Endothelial cell of umbilical vein (primary cell): ENCODE data around the gene MCC. TPM values are rescaled to one million over a fixed set of nuclear protein-coding genes. Genes with fewer than 3 reads are reported as not detected.

Experiments used
- BruUV-seq: library from RNA; stranded (reverse); fragments of 400-500 nt; replicated peaks from 2 replicates; lab custom pipeline; 2021; lab: Mats Ljungman, UMichigan
- CTCF ChIA-PET: fragments of 300-600, 350-600 bp; sonication (Branson Sonifier 250); formaldehyde crosslinking; loops from one replicate; lab custom pipeline; 2021; ENCODE audit warnings: antibody characterized with exemption, inconsistent platforms; lab: Charles Lee
- POLR2A ChIA-PET: fragments of 300-600, 350-600 bp; sonication (Branson Sonifier 250); formaldehyde crosslinking; loops from one replicate; lab custom pipeline; 2021; ENCODE audit warnings: antibody characterized with exemption, inconsistent platforms; lab: Charles Lee
- DNase-seq: peaks from one replicate; pipeline ENCODE4 v3.0.0-alpha.2; 2011; ENCODE audit warnings: low read depth, low spot score
- FAIRE-seq: peaks from 2 replicates; lab custom pipeline; 2011; peaks lifted over from hg19 to GRCh38; lab: Jason Lieb, UNC
- H2AFZ ChIP-seq: 2 replicates; pipeline ENCODE4 v1.6.0; 2012; ENCODE audit warnings: low read depth, low read length, control low read depth, inconsistent platforms
- H3K27ac ChIP-seq: 2 replicates; pipeline ENCODE4 v1.5.1; 2011; ENCODE audit warnings: low read depth, mild to moderate bottlenecking, control low read depth, low read length, moderate library complexity; ENCODE audit not compliant: insufficient read depth
- H3K27me3 ChIP-seq, 2 experiments: 2 replicates each; pipeline versions ENCODE4 v1.6.0 to v1.6.1; 2011; ENCODE audit warnings: low read length in 2 of 2, mixed read lengths in 1 of 2; ENCODE audit not compliant: control insufficient read depth in 2 of 2, insufficient read depth in 2 of 2
- H3K36me3 ChIP-seq, 2 experiments: 2 replicates in 1 of 2; 3 replicates in 1 of 2; pipeline ENCODE4 v1.5.1; 2011; ENCODE audit warnings: low read length in 2 of 2, mild to moderate bottlenecking in 1 of 2, moderate library complexity in 1 of 2; ENCODE audit not compliant: control insufficient read depth in 2 of 2, insufficient read depth in 2 of 2; ENCODE audit errors: extremely low read depth in 1 of 2
- H3K4me1 ChIP-seq: 3 replicates; pipeline ENCODE4 v1.5.1; 2011; ENCODE audit warnings: mild to moderate bottlenecking, low read length; ENCODE audit not compliant: control insufficient read depth, insufficient read depth; ENCODE audit errors: extremely low read depth
- H3K4me2 ChIP-seq: 2 replicates; pipeline ENCODE4 v1.6.1; 2011; ENCODE audit warnings: low read length, control low read depth, mixed read lengths; ENCODE audit not compliant: insufficient read depth
- H3K4me3 ChIP-seq, 3 experiments: fragments of 200-600 bp in 1 of 3; sonication (generic), shearing (Covaris generic) in 1 of 3; replicated peaks in 1 of 3; 2 replicates each; pipeline ENCODE4 v1.5.1; 2011 to 2016; ENCODE audit warnings: control low read depth in 3 of 3, low read length in 3 of 3, mild to moderate bottlenecking in 2 of 3, inconsistent platforms in 1 of 3, low read depth in 1 of 3, moderate library complexity in 1 of 3; ENCODE audit not compliant: insufficient read depth in 1 of 3
- H3K79me2 ChIP-seq: 2 replicates; pipeline ENCODE4 v1.6.0; 2012; ENCODE audit warnings: low read length, inconsistent platforms; ENCODE audit not compliant: control insufficient read depth, insufficient read depth
- H3K9ac ChIP-seq: replicated peaks from 2 replicates; pipeline ENCODE3; 2011; ENCODE audit warnings: low read length, control low read depth; ENCODE audit not compliant: insufficient read depth; ENCODE audit errors: extremely low read depth
- H3K9me1 ChIP-seq: replicated peaks from 3 replicates; pipeline ENCODE4 v1.6.0; 2011; ENCODE audit warnings: mild to moderate bottlenecking, low read length; ENCODE audit not compliant: control insufficient read depth, insufficient read depth; ENCODE audit errors: extremely low read depth
- H3K9me3 ChIP-seq: replicated peaks from 2 replicates; pipeline ENCODE4 v1.5.1; 2012; ENCODE audit warnings: low read length, inconsistent platforms; ENCODE audit not compliant: control insufficient read depth, insufficient read depth
- H4K20me1 ChIP-seq: replicated peaks from 2 replicates; pipeline ENCODE3; 2011; ENCODE audit warnings: mild to moderate bottlenecking, low read length; ENCODE audit not compliant: control insufficient read depth, insufficient read depth; ENCODE audit errors: extremely low read depth
- CTCF ChIP-seq, 2 donors: IDR thresholded peaks; 1 replicate in 1 of 2; 2 replicates in 1 of 2; pipeline ENCODE4 v1.5.1; 2011; ENCODE audit warnings: low read length in 2 of 2, mild to moderate bottlenecking in 2 of 2, moderate library complexity in 2 of 2, control low read depth in 1 of 2, inconsistent platforms in 1 of 2, low read depth in 1 of 2; ENCODE audit not compliant: insufficient read depth in 1 of 2; ENCODE audit errors: extremely low read depth in 1 of 2
- EZH2 ChIP-seq: IDR thresholded peaks from 2 replicates; pipeline ENCODE4 v1.6.1; 2012; ENCODE audit warnings: borderline replicate concordance, low read depth, mild to moderate bottlenecking, moderate library complexity, low read length, inconsistent platforms; ENCODE audit not compliant: severe bottlenecking
- FOS ChIP-seq: IDR thresholded peaks from 2 replicates; pipeline ENCODE4 v1.6.1; 2011; ENCODE audit warnings: mild to moderate bottlenecking, low read length, moderate library complexity, borderline replicate concordance; ENCODE audit not compliant: insufficient read depth
- GATA2 ChIP-seq: IDR thresholded peaks from 2 replicates; pipeline ENCODE4 v1.7.0; 2011; ENCODE audit warnings: low read depth, mild to moderate bottlenecking, moderate library complexity, mixed read lengths, low read length; ENCODE audit not compliant: insufficient read length, insufficient read depth
- JUN ChIP-seq: IDR thresholded peaks from 2 replicates; pipeline ENCODE4 v1.6.1; 2011; ENCODE audit warnings: borderline replicate concordance, low read depth; ENCODE audit not compliant: insufficient read length, insufficient read depth
- MAX ChIP-seq: IDR thresholded peaks from 2 replicates; pipeline ENCODE4 v1.6.1; 2011; ENCODE audit not compliant: insufficient read depth, insufficient read length
- MYC ChIP-seq: IDR thresholded peaks from one replicate; pipeline ENCODE4 v1.6.1; 2011; ENCODE audit warnings: mild to moderate bottlenecking, low read depth, low read length
- POLR2A ChIP-seq: IDR thresholded peaks from 2 replicates; pipeline ENCODE4 v1.6.1; 2012; ENCODE audit warnings: low read depth, mild to moderate bottlenecking, control low read depth, low read length
- POLR2AphosphoS5 ChIP-seq: IDR thresholded peaks from 2 replicates; pipeline ENCODE4 v1.6.1; 2012; ENCODE audit warnings: low read depth, mild to moderate bottlenecking, control low read depth, low read length, moderate library complexity; ENCODE audit not compliant: insufficient read depth
- dilution Hi-C: fragments of 300-500 bp; cut with MboI; formaldehyde crosslinking; loops from one replicate; pipeline ENCODE4 v1.15.0; 2019; ENCODE audit warnings: low sequenced_read_pairs; ENCODE audit not compliant: extremely low pct_ligation_motif_present
- intact Hi-C: fragments of 100-400 bp; cut with micrococcal nuclease; formaldehyde crosslinking; loops from one replicate; pipeline ENCODE4 v1.10.0; 2022
- polyA plus RNA-seq, 4 experiments: library from polyadenylated mRNA; depleted of rRNA in 3 of 4; stranded (reverse) in 3 of 4; unstranded in 1 of 4; fragments of >200 nt; gene quantifications; 2 replicates each; pipeline versions ENCODE4 v1.2.1 to v1.2.3, GENCODE V29; 2011 to 2012; ENCODE audit warnings: missing spikeins in 1 of 4
- total RNA-seq: library from RNA; stranded (reverse); gene quantifications from 2 replicates; pipeline ENCODE4 v1.2.3, GENCODE V29; 2021

The MCC gene
- total and polyA plus RNA-seq, 2 donors (not counting 3 experiments of a cell fraction or from before 2014, with no cell fraction given), result 6.9 to 27.5 TPM

- intact Hi-C loops (loop anchor here (1.0 kb wide), 4 partner anchors 12 to 537 kb away; partner anchors contain the start of genes REEP5 and YTHDC2), dilution Hi-C loops (no loop called here)
- peak overlapping the region; percentile 64 for H3K4me2 ChIP-seq
- TSS peak; percentile 60 for BruUV-seq
- ChIA-PET CTCF (interaction anchor here (0.6 to 1.9 kb wide), 11 partner anchors 11 to 630 kb away, joined by 3 to 12 read pairs (median 3); partner anchors contain the start of gene SRP19), POLR2A (interaction anchor here (0.6 to 1.3 kb wide), 3 partner anchors 32 to 538 kb away, joined by 3 to 5 read pairs (median 3); partner anchors contain the start of gene YTHDC2)
- H3K9ac ChIP-seq, result peak overlapping the region; percentile 33
- H3K9me3 ChIP-seq, result no peaks in the 10 kb centered on the region
- DNase-seq, result no peak
- peaks cover 21% of the 10 kb centered on the region for H3K4me1 ChIP-seq
- peaks cover 42% of the 10 kb centered on the region for H3K79me2 ChIP-seq
- H4K20me1 ChIP-seq, result peaks cover 3% of the 10 kb centered on the region
- peak overlapping the region in 2 of 3 experiments; percentile 99 for H3K4me3 ChIP-seq
- no peaks in the 10 kb centered on the region for H3K36me3 ChIP-seq
- TF ChIP-seq POLR2A (no peak), CTCF (IDR thresholded peaks at IDR 0.05; ENCODE audit: extremely low read depth in 1 of 2, insufficient read depth in 1 of 2, low read depth in 1 of 2, low read length in 2 of 2) (no peak), JUN (no peak), MYC (no peak), EZH2 (no peak), FOS (no peak), GATA2 (no peak), POLR2AphosphoS5 (no peak), MAX (no peak)
- H3K27ac ChIP-seq, result peak overlapping the region; percentile 14
- H3K27me3 ChIP-seq, result no peaks in the 10 kb centered on the region
- FAIRE-seq, result no peak
- H3K9me1 ChIP-seq, result no peaks in the 10 kb centered on the region
- peak overlapping the region; percentile 82 for H2AFZ ChIP-seq
These were observed 512.4 kb downstream of the MCC start for GRCh38 chr5:112975721-112976431.
